IgD-negative memory B cell (primary cell): ENCODE data around the gene PAEP. TPM values are rescaled to one million over a fixed set of nuclear protein-coding genes. Genes with fewer than 3 reads are reported as not detected.
"Not testable (repeated sequence)": the region's sequence is repeated elsewhere in the genome, so short reads cannot be mapped to it uniquely, and the experiment has no call there.

ENCODE experiments used
- H3K27ac Mint-ChIP-seq, 3 donors: one replicate each; pipeline ENCODE4 v1.8.0; 2020 to 2022; ENCODE audit warnings: mild to moderate bottlenecking in 3 of 3, mixed read lengths in 3 of 3, moderate library complexity in 1 of 3
- H3K27me3 Mint-ChIP-seq: one replicate; pipeline ENCODE4 v1.8.0; 2021; ENCODE audit warnings: mixed read lengths
- H3K36me3 Mint-ChIP-seq: one replicate; pipeline ENCODE4 v1.8.0; 2020; ENCODE audit warnings: mild to moderate bottlenecking, mixed read lengths
- H3K4me1 Mint-ChIP-seq, 3 donors: one replicate each; pipeline ENCODE4 v1.8.0; 2020 to 2022; ENCODE audit warnings: mixed read lengths in 3 of 3, mild to moderate bottlenecking in 1 of 3
- H3K4me3 Mint-ChIP-seq, 4 donors: one replicate each; pipeline ENCODE4 v1.8.0; 2020 to 2022; ENCODE audit warnings: mild to moderate bottlenecking in 4 of 4, mixed read lengths in 4 of 4, moderate library complexity in 3 of 4
- H3K9me3 Mint-ChIP-seq, 3 donors: one replicate each; pipeline ENCODE4 v1.8.0; 2020 to 2021; ENCODE audit warnings: mixed read lengths in 3 of 3, mild to moderate bottlenecking in 1 of 3
- polyA plus RNA-seq: library from polyadenylated mRNA; unstranded; fragments of 300-500 nt; fragmentation: Illumina TruSeq; gene quantifications from one replicate; pipeline ENCODE4 v1.2.3, GENCODE V29; 2021

Gene PAEP
- polyA plus RNA-seq, 1 donor from 2014 or later: not detected

GRCh38 chr9:135534826-135535225 lies 26.7 kb upstream of the PAEP start:
- not testable (repeated sequence) for H3K36me3 Mint-ChIP-seq, H3K9me3 Mint-ChIP-seq, H3K4me1 Mint-ChIP-seq, H3K4me3 Mint-ChIP-seq, H3K27ac Mint-ChIP-seq
- H3K27me3 Mint-ChIP-seq: peaks cover 26% of the 10 kb centered on the region

GRCh38 chr9:135535631-135536030 lies 25.9 kb upstream of the PAEP start:
- not testable (repeated sequence) for H3K4me3 Mint-ChIP-seq, H3K36me3 Mint-ChIP-seq, H3K9me3 Mint-ChIP-seq, H3K27ac Mint-ChIP-seq, H3K4me1 Mint-ChIP-seq
- H3K27me3 Mint-ChIP-seq: peaks cover 22% of the 10 kb centered on the region

GRCh38 chr9:135536216-135536615 lies 25.3 kb upstream of the PAEP start:
- no peaks in the 10 kb centered on the region for H3K4me1 Mint-ChIP-seq
- H3K27me3 Mint-ChIP-seq: peaks cover 17% of the 10 kb centered on the region
- no peaks in the 10 kb centered on the region for H3K9me3 Mint-ChIP-seq
- no peak overlapping the region for H3K4me3 Mint-ChIP-seq
- H3K27ac Mint-ChIP-seq: no peak overlapping the region
- H3K36me3 Mint-ChIP-seq: no peaks in the 10 kb centered on the region

GRCh38 chr9:135543262-135543894 lies 18.2 kb upstream of the PAEP start:
- not testable (repeated sequence) for H3K27ac Mint-ChIP-seq, H3K4me1 Mint-ChIP-seq, H3K4me3 Mint-ChIP-seq, H3K9me3 Mint-ChIP-seq, H3K27me3 Mint-ChIP-seq, H3K36me3 Mint-ChIP-seq

GRCh38 chr9:135544981-135545635 lies 16.4 kb upstream of the PAEP start:
- Mint-ChIP-seq H3K9me3 (peaks cover 0 to 2% (median 0%) of the 10 kb centered on the region in 3 donors), H3K4me1 (no peaks in the 10 kb centered on the region), H3K36me3 (peaks cover 2% of the 10 kb centered on the region), H3K27me3 (peaks cover 9% of the 10 kb centered on the region), H3K4me3 (peak overlapping the region in 1 of 4 donors; percentile 72), H3K27ac (no peak overlapping the region)

GRCh38 chr9:135545646-135546176 lies 15.8 kb upstream of the PAEP start, which contains the start of gene OBP2A:
OBP2A (plus strand) TSS chr9:135546126; CDS start chr9:135546181, 55 bp downstream.
- peak within 1 kb of the TSS in 1 of 4 donors; percentile 72 for H3K4me3 Mint-ChIP-seq
- not testable (repeated sequence) for H3K9me3 Mint-ChIP-seq, H3K27ac Mint-ChIP-seq, H3K4me1 Mint-ChIP-seq, H3K27me3 Mint-ChIP-seq, H3K36me3 Mint-ChIP-seq

- not testable (repeated sequence) for H3K36me3 Mint-ChIP-seq, H3K27ac Mint-ChIP-seq, H3K4me1 Mint-ChIP-seq, H3K27me3 Mint-ChIP-seq, H3K4me3 Mint-ChIP-seq, H3K9me3 Mint-ChIP-seq
Observed at GRCh38 chr9:135546792-135547617, 14.6 kb upstream of the PAEP start.

- Mint-ChIP-seq H3K4me3 (no peak overlapping the region), H3K9me3 (peaks cover 0 to 2% (median 0%) of the 10 kb centered on the region in 3 donors), H3K27ac (no peak overlapping the region), H3K4me1 (no peaks in the 10 kb centered on the region), H3K36me3 (peaks cover 2% of the 10 kb centered on the region), H3K27me3 (peaks cover 7% of the 10 kb centered on the region)
Observed at GRCh38 chr9:135547756-135548736, 13.5 kb upstream of the PAEP start.

- not testable (repeated sequence) for H3K36me3 Mint-ChIP-seq, H3K4me1 Mint-ChIP-seq, H3K27ac Mint-ChIP-seq, H3K9me3 Mint-ChIP-seq, H3K27me3 Mint-ChIP-seq, H3K4me3 Mint-ChIP-seq
Observed at GRCh38 chr9:135549478-135550343, 11.8 kb upstream of the PAEP start.

GRCh38 chr9:135550344-135550918 lies 11.1 kb upstream of the PAEP start:
- Mint-ChIP-seq H3K27ac (no peak overlapping the region), H3K27me3 (no peaks in the 10 kb centered on the region), H3K4me1 (no peaks in the 10 kb centered on the region), H3K36me3 (peaks cover 5% of the 10 kb centered on the region), H3K4me3 (no peak overlapping the region), H3K9me3 (peaks cover 0 to 7% (median 0%) of the 10 kb centered on the region in 3 donors)

- Mint-ChIP-seq H3K27me3 (no peaks in the 10 kb centered on the region), H3K36me3 (peaks cover 5% of the 10 kb centered on the region), H3K27ac (no peak overlapping the region), H3K9me3 (peaks cover 0 to 7% (median 0%) of the 10 kb centered on the region in 3 donors), H3K4me3 (no peak overlapping the region), H3K4me1 (no peaks in the 10 kb centered on the region)
Observed at GRCh38 chr9:135551031-135551430, 10.5 kb upstream of the PAEP start.

GRCh38 chr9:135551456-135551855 lies 10.1 kb upstream of the PAEP start:
- no peak overlapping the region for H3K4me3 Mint-ChIP-seq

GRCh38 chr9:135552021-135552697 lies 9.4 kb upstream of the PAEP start:
- Mint-ChIP-seq H3K36me3 (peaks cover 5% of the 10 kb centered on the region), H3K27ac (no peak overlapping the region), H3K4me1 (no peaks in the 10 kb centered on the region), H3K27me3 (no peaks in the 10 kb centered on the region), H3K4me3 (no peak overlapping the region), H3K9me3 (peaks cover 0 to 7% (median 0%) of the 10 kb centered on the region in 3 donors)

More at GRCh38 chr9:135551456-135551855, 10.1 kb upstream of the PAEP start:
- H3K36me3 Mint-ChIP-seq: peaks cover 5% of the 10 kb centered on the region
- no peak overlapping the region for H3K27ac Mint-ChIP-seq
- H3K4me1 Mint-ChIP-seq: no peaks in the 10 kb centered on the region
- peaks cover 0 to 7% (median 0%) of the 10 kb centered on the region in 3 donors for H3K9me3 Mint-ChIP-seq
- H3K27me3 Mint-ChIP-seq: no peaks in the 10 kb centered on the region
